Measurements from ENCODE around the gene SNAP23. TPM values are rescaled to one million over a fixed set of nuclear protein-coding genes. Genes with fewer than 3 reads are reported as not detected.

Gene SNAP23
- total RNA-seq, 1 experiment from 2014 or later = 68.3 TPM

- TF ChIP-seq RORB (CRISPR knock-in tag; IDR thresholded peaks at IDR 0.05) (no peak), ZMAT4 (CRISPR knock-in tag; IDR thresholded peaks at IDR 0.05) (no peak)
- TF ChIP-seq, protein P1, sequence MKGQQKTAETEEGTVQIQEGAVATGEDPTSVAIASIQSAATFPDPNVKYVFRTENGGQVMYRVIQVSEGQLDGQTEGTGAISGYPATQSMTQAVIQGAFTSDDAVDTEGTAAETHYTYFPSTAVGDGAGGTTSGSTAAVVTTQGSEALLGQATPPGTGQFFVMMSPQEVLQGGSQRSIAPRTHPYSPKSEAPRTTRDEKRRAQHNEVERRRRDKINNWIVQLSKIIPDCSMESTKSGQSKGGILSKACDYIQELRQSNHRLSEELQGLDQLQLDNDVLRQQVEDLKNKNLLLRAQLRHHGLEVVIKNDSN (CRISPR knock-in tag; IDR thresholded peaks at IDR 0.05) = no peak
Measured at GRCh38 chr15:42449770-42450424, 45.5 kb upstream of the SNAP23 start (continued).

DNA sequence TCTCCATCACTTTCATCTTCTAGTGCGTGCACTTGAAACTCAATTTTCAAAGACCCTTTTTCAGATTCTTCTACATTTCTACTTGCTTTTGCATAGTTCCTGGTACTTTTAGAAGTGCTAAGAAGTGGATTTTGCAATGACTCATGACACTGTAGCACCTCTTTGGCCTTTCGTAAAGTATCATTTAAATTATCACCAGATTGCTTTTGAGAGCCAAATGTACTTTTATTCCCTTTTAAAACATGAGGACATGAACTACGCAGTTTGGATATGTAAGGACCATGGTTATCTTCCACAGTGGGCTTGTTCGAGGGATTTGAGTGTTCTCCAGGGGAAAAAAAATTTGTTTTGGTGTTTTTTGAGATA lies 45.0 kb upstream of the SNAP23 start:
- Mint-ChIP-seq H3K4me1 (no peaks in the 10 kb centered on the region), H3K9me3 (no peaks in the 10 kb centered on the region), H3K36me3 (peaks cover 35% of the 10 kb centered on the region), H3K27me3 (ENCODE audit: low read depth) (no peaks in the 10 kb centered on the region), H3K27ac (no peak overlapping the region), H3K4me3 (no peak overlapping the region)
- POLR2A ChIA-PET = no interaction called here
- no peak for TF ChIP-seq NR1H2 (CRISPR knock-in tag; IDR thresholded peaks at IDR 0.05)
- TF ChIP-seq, protein P2, sequence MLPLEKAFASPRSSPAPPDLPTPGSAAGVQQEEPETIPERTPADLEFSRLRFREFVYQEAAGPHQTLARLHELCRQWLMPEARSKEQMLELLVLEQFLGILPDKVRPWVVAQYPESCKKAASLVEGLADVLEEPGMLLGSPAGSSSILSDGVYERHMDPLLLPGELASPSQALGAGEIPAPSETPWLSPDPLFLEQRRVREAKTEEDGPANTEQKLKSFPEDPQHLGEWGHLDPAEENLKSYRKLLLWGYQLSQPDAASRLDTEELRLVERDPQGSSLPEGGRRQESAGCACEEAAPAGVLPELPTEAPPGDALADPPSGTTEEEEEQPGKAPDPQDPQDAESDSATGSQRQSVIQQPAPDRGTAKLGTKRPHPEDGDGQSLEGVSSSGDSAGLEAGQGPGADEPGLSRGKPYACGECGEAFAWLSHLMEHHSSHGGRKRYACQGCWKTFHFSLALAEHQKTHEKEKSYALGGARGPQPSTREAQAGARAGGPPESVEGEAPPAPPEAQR (CRISPR knock-in tag; IDR thresholded peaks at IDR 0.05) = no peak
- TF ChIP-seq E2F4 (CRISPR knock-in tag; IDR thresholded peaks at IDR 0.05; ENCODE audit: borderline replicate concordance, low read depth) = no peak
- no peak for TF ChIP-seq ATF1 (CRISPR knock-in tag; IDR thresholded peaks at IDR 0.05)
- ATAC-seq = no peak
- DNase-seq (ENCODE audit: low spot score) = no peak
- CTCF ChIA-PET = no interaction called here

GRCh38 chr15:42453826-42454225 lies 41.6 kb upstream of the SNAP23 start:
- Mint-ChIP-seq H3K36me3 (peaks cover 22% of the 10 kb centered on the region), H3K27me3 (ENCODE audit: low read depth) (no peaks in the 10 kb centered on the region), H3K9me3 (no peaks in the 10 kb centered on the region), H3K27ac (no peak overlapping the region), H3K4me1 (peaks cover 23% of the 10 kb centered on the region), H3K4me3 (no peak overlapping the region)
- ChIA-PET POLR2A (interaction anchor here (0.7 kb wide), 2 partner anchors 41 to 113 kb away, joined by 3 to 4 read pairs; no protein-coding TSS in a partner anchor), CTCF (no interaction called here)
- DNase-seq (ENCODE audit: low spot score) (no peak), ATAC-seq (no peak)
- TF ChIP-seq GRHL2 (CRISPR knock-in tag; IDR thresholded peaks at IDR 0.05; ENCODE audit: insufficient replicate concordance, severe bottlenecking) (no peak), E2F4 (CRISPR knock-in tag; IDR thresholded peaks at IDR 0.05; ENCODE audit: borderline replicate concordance, low read depth) (no peak), IRF1 (CRISPR knock-in tag; IDR thresholded peaks at IDR 0.05) (no peak), AR (CRISPR knock-in tag; IDR thresholded peaks at IDR 0.05) (no peak), FOXK1 (CRISPR knock-in tag; IDR thresholded peaks at IDR 0.05) (no peak), ZNF317 (CRISPR knock-in tag; IDR thresholded peaks at IDR 0.05; ENCODE audit: borderline replicate concordance, low read depth) (no peak), ATF3 (CRISPR knock-in tag; conservative IDR thresholded peaks at IDR 0.05) (no peak), HMGA2 (CRISPR knock-in tag; IDR thresholded peaks at IDR 0.05) (no peak), FOXP1 (CRISPR knock-in tag; IDR thresholded peaks at IDR 0.05; ENCODE audit: borderline replicate concordance) (no peak), ZNF423 (CRISPR knock-in tag; IDR thresholded peaks at IDR 0.05) (no peak)
- TF ChIP-seq, protein P3, sequence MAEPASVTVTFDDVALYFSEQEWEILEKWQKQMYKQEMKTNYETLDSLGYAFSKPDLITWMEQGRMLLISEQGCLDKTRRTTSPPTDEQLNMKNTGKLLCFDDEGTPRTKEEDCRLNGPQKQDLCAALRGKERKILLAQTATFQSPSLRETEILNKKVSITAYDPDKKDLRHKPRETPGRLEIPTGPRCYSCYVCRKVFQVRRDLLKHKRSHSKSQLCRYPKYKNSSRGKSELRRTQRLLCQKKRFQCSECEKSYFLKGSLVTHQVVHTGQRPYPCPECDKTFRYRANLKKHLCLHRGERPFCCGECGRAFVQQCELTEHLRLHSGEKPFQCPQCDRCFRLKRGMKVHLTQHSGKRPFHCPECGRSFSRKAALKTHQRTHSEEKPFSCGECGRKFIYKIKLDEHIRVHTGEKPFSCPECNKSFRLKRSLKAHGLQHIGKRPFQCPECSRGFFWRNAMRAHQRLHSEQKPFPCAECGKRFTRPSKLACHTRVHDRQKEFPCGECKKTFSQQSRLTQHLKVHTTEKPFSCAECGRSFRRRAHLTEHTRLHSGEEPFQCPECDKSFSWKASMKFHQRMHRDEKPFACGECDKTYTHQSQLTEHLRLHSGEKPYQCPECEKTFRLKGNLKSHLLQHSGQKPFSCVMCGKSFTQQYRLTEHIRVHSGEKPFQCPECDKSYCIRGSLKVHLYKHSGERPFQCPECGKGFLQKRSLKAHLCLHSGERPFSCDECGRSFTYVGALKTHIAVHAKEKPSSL (CRISPR knock-in tag; conservative IDR thresholded peaks at IDR 0.05) = no peak
- TF ChIP-seq, protein P4, sequence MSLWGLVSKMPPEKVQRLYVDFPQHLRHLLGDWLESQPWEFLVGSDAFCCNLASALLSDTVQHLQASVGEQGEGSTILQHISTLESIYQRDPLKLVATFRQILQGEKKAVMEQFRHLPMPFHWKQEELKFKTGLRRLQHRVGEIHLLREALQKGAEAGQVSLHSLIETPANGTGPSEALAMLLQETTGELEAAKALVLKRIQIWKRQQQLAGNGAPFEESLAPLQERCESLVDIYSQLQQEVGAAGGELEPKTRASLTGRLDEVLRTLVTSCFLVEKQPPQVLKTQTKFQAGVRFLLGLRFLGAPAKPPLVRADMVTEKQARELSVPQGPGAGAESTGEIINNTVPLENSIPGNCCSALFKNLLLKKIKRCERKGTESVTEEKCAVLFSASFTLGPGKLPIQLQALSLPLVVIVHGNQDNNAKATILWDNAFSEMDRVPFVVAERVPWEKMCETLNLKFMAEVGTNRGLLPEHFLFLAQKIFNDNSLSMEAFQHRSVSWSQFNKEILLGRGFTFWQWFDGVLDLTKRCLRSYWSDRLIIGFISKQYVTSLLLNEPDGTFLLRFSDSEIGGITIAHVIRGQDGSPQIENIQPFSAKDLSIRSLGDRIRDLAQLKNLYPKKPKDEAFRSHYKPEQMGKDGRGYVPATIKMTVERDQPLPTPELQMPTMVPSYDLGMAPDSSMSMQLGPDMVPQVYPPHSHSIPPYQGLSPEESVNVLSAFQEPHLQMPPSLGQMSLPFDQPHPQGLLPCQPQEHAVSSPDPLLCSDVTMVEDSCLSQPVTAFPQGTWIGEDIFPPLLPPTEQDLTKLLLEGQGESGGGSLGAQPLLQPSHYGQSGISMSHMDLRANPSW (CRISPR knock-in tag; conservative IDR thresholded peaks at IDR 0.05; ENCODE audit: low read depth) = no peak
